ENCODE data around the gene CDCP1. TPM values are rescaled to one million over a fixed set of nuclear protein-coding genes. Genes with fewer than 3 reads are reported as not detected.

The CDCP1 gene
- total RNA-seq, 6 donors from 2014 or later, result 9.9 to 32.7 (median 19.2) TPM

DNA sequence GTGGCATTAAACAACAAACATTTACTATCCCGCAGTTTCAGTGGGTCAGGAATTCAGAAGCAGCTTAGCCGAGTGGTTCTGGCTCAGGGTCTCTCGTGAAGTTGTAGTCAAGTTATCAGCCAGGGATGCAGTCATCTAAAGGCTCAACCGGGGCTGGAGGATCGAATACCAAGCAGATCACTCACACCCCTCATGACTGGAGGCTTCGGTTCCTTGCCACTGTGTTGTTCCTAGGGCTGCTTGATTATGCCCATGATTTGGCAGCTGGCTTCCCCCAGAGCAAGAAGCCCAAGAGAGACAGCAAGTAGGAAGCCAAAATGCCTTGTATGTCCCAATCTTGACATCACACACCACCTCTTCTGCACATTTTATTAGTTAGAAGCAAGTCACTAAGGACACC is 33.9 kb upstream of the CDCP1 start:
- no peaks in the 10 kb centered on the region for H3K27me3 ChIP-seq
- H3K4me3 ChIP-seq, result no peak overlapping the region
- ATAC-seq (ENCODE audit: low FRiP score in 2 of 2) (no peak), DNase-seq (no peak)
- 62 to 79% methylated on average over 6 of the region's 6 CpGs for WGBS, 2 donors
- TF ChIP-seq, protein P1, sequence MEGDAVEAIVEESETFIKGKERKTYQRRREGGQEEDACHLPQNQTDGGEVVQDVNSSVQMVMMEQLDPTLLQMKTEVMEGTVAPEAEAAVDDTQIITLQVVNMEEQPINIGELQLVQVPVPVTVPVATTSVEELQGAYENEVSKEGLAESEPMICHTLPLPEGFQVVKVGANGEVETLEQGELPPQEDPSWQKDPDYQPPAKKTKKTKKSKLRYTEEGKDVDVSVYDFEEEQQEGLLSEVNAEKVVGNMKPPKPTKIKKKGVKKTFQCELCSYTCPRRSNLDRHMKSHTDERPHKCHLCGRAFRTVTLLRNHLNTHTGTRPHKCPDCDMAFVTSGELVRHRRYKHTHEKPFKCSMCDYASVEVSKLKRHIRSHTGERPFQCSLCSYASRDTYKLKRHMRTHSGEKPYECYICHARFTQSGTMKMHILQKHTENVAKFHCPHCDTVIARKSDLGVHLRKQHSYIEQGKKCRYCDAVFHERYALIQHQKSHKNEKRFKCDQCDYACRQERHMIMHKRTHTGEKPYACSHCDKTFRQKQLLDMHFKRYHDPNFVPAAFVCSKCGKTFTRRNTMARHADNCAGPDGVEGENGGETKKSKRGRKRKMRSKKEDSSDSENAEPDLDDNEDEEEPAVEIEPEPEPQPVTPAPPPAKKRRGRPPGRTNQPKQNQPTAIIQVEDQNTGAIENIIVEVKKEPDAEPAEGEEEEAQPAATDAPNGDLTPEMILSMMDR (IDR thresholded peaks at IDR 0.05), result no peak
- TF ChIP-seq POLR2AphosphoS5 (IDR thresholded peaks at IDR 0.05) (no peak), POLR2A (IDR thresholded peaks at IDR 0.05) (no peak)
- H3K9me3 ChIP-seq, result no peaks in the 10 kb centered on the region
- no peaks in the 10 kb centered on the region for H3K4me1 ChIP-seq
- H3K27ac ChIP-seq, result no peak overlapping the region
- no peaks in the 10 kb centered on the region for H3K36me3 ChIP-seq

DNA sequence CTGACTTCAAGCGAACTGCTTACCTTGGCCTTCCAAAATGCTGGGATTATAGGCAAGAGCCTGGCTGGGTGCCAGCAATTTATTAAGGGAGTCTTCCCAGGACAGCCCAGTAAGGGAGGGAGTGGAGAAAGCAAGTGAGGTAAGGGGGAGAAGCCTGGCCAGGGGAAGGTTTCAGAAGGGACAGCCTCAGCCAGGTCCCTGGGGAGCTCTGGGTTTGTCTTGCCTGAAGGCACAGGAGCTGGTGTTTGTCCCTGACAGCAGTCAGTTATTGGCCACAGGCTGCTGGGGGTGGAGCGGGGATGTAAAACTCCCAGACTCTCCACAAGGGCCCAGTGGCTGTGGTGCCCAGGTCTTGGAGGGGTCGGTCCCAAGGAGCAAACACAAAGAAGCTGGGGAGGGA is 33.0 kb upstream of the CDCP1 start:
- Histone ChIP-seq H3K9me3 (no peaks in the 10 kb centered on the region), H3K36me3 (no peaks in the 10 kb centered on the region), H3K27ac (no peak overlapping the region), H3K4me3 (no peak overlapping the region), H3K4me1 (no peaks in the 10 kb centered on the region), H3K27me3 (no peaks in the 10 kb centered on the region)
- no peak for DNase-seq
- no peak for ATAC-seq (ENCODE audit: low FRiP score in 2 of 2)
- 87 to 100% methylated on average over 3 of the region's 3 CpGs for WGBS, 2 donors
- TF ChIP-seq, protein P1 (IDR thresholded peaks at IDR 0.05), result no peak
- no peak for TF ChIP-seq POLR2AphosphoS5 (IDR thresholded peaks at IDR 0.05)
- TF ChIP-seq EP300 (IDR thresholded peaks at IDR 0.05), result no peak
- TF ChIP-seq POLR2A (IDR thresholded peaks at IDR 0.05), result no peak

DNA sequence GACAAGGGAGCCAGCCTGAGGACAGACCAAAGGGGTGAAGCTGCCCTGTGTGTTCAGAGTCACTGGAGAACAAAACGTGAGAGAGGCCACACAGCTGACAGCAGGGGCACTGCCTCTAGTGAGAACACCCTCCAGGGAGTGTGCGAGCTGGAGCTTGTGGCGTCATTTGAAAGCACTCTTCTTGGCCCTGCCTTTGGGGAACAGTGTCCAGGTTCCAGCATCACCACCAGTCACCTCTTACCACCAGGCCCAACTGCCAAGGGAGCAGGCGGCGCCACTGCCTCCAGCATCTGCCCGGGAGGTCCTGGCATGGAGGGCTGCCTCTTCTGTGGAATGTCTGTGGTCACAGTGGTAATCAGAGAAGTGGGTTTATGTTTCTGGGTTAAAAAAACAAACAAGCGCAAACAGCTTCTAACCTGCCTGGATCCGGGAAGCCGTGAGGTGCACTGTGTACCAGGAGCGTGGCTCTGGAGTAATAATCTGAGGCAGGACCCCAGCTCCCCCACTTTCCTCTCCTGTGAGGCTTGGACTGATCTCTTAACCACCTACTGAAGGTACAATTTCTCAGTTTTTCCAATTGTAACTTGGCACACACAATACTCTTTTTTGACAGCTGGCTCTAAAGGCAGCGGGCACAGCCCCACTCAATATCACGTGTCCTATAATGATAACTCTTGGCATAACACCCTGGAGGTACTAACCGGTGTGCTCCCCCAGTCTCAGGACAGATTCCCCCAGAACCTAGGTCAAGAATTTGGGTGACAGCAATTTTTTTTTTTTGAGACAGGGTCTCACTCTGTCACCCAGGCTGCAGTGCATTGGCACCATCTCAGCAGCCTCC is 32.2 kb upstream of the CDCP1 start:
- H3K27ac ChIP-seq, result no peak overlapping the region
- WGBS, 2 donors, result 78% methylated on average over 10 to 13 of the region's 13 CpGs
- no peaks in the 10 kb centered on the region for H3K9me3 ChIP-seq
- H3K36me3 ChIP-seq, result no peaks in the 10 kb centered on the region
- DNase-seq (peak in 1 of 2 donors; percentile 44), ATAC-seq (ENCODE audit: low FRiP score in 2 of 2) (no peak)
- TF ChIP-seq POLR2A (IDR thresholded peaks at IDR 0.05), result no peak
- TF ChIP-seq EP300 (IDR thresholded peaks at IDR 0.05), result no peak
- H3K4me1 ChIP-seq, result no peaks in the 10 kb centered on the region
- H3K27me3 ChIP-seq, result no peaks in the 10 kb centered on the region
- no peak overlapping the region for H3K4me3 ChIP-seq

DNA sequence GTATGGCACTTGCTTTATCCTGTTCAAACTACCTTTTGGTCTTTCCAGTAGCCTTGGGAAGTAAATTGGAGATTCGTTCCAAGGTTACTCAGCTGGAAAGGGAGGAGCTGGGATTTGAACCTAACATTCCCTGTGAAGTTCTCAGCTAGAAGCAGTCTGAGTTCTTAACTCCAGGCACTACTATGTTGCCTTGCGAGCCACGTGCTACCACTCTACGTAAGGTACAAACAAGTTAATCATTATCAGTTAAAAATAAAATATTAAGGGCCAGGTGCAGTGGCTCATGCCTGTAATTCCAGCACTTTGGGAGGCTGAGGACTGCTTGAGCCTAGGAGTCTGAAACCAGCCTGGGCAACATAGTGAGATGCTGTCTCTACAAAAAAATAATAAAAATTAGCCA is 30.7 kb upstream of the CDCP1 start:
- Histone ChIP-seq H3K36me3 (no peaks in the 10 kb centered on the region), H3K27me3 (no peaks in the 10 kb centered on the region), H3K4me1 (no peaks in the 10 kb centered on the region), H3K4me3 (no peak overlapping the region), H3K27ac (no peak overlapping the region), H3K9me3 (no peaks in the 10 kb centered on the region)
- TF ChIP-seq, protein P1 (IDR thresholded peaks at IDR 0.05), result no peak
- no peak for TF ChIP-seq POLR2A (IDR thresholded peaks at IDR 0.05)
- no peak for TF ChIP-seq EP300 (IDR thresholded peaks at IDR 0.05)
- TF ChIP-seq POLR2AphosphoS5 (IDR thresholded peaks at IDR 0.05), result no peak
- 77 to 81% methylated on average over 4 of the region's 4 CpGs for WGBS, 2 donors
- no peak for ATAC-seq (ENCODE audit: low FRiP score in 2 of 2)
- no peak for DNase-seq

DNA sequence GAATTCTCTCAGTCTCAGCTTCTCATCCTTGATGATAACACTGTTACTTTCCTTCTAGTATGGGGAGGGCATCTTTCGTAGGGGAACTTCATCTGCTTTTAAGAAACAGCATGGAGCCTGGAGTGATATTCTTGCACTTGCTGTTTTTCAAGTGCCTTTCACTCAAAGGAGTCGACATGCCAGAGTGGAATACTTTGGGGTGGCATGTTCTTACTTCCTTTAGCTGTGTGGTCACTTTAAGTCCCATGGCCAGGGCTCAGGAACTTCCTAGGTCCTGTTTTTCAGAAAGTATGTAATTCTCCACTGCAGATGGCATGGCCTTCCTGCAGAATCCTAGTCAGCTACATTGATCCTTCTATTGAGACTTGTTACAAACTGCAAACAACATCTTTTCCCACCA is 28.1 kb upstream of the CDCP1 start:
- Histone ChIP-seq H3K36me3 (no peaks in the 10 kb centered on the region), H3K27me3 (no peaks in the 10 kb centered on the region), H3K9me3 (no peaks in the 10 kb centered on the region), H3K27ac (no peak overlapping the region), H3K4me1 (no peaks in the 10 kb centered on the region), H3K4me3 (no peak overlapping the region)
- DNase-seq (no peak), ATAC-seq (ENCODE audit: low FRiP score in 2 of 2) (no peak)
- TF ChIP-seq, protein P1 (IDR thresholded peaks at IDR 0.05), result no peak
- TF ChIP-seq POLR2A (IDR thresholded peaks at IDR 0.05), result no peak
- TF ChIP-seq EP300 (IDR thresholded peaks at IDR 0.05), result no peak
- TF ChIP-seq POLR2AphosphoS5 (IDR thresholded peaks at IDR 0.05), result no peak
- WGBS, 2 donors, result 24 to 51% methylated on average over 2 of the region's 2 CpGs

Measured in upper lobe of left lung (tissue), 6 donors.